OCI-LY7 (cell line): Measurements from ENCODE around the gene PMF1. TPM values are rescaled to one million over a fixed set of nuclear protein-coding genes. Genes with fewer than 3 reads are reported as not detected.

Experiments used
- BruUV-seq: library from RNA; stranded (reverse); fragments of 400-500 nt; replicated peaks from 2 replicates; lab custom pipeline; 2021; lab: Mats Ljungman, UMichigan
- CTCF ChIA-PET: fragments of 300-600 bp; sonication (Branson Sonifier 250); formaldehyde crosslinking; loops from one replicate; lab custom pipeline; 2022; ENCODE audit warnings: antibody characterized with exemption; ENCODE audit not compliant: unreplicated experiment; lab: Charles Lee
- POLR2A ChIA-PET: fragments of 300-600 bp; sonication (Branson Sonifier 250); formaldehyde crosslinking; loops from one replicate; lab custom pipeline; 2022; ENCODE audit warnings: antibody characterized with exemption; lab: Charles Lee
- DNase-seq: peaks from one replicate; pipeline ENCODE4 v3.0.0-alpha.2; 2015; ENCODE audit warnings: low spot score
- H2AFZ ChIP-seq: fragments of 200-600 bp; sonication (generic), shearing (Covaris generic); 2 replicates; pipeline ENCODE4 v1.6.1; 2014; ENCODE audit warnings: mild to moderate bottlenecking, antibody characterized with exemption, low read length, moderate library complexity
- H3K27ac ChIP-seq: fragments of 200-600 bp; sonication (generic); 2 replicates; pipeline ENCODE4 v1.5.1; 2014; ENCODE audit warnings: mixed run types, low read depth, mild to moderate bottlenecking, moderate library complexity, low read length, inconsistent platforms; ENCODE audit not compliant: poor library complexity, severe bottlenecking
- H3K36me3 ChIP-seq: fragments of 200-600 bp; sonication (generic); 2 replicates; pipeline ENCODE4 v1.6.1; 2014; ENCODE audit warnings: mild to moderate bottlenecking, antibody characterized with exemption, low read length, moderate library complexity, mixed read lengths; ENCODE audit not compliant: insufficient read depth
- H3K4me1 ChIP-seq: fragments of 200-600 bp; sonication (generic); 2 replicates; pipeline ENCODE4 v1.5.1; 2014; ENCODE audit warnings: mild to moderate bottlenecking, low read length; ENCODE audit not compliant: insufficient read depth, poor library complexity, severe bottlenecking
- H3K4me2 ChIP-seq: fragments of 200-600 bp; sonication (generic); 2 replicates; pipeline ENCODE4 v1.6.1; 2014; ENCODE audit warnings: mild to moderate bottlenecking, low read length
- H3K4me3 ChIP-seq: fragments of 200-600 bp; sonication (generic); 2 replicates; pipeline ENCODE4 v1.5.1; 2014; ENCODE audit warnings: mild to moderate bottlenecking, low read depth, low read length; ENCODE audit not compliant: poor library complexity, severe bottlenecking
- H3K79me2 ChIP-seq: fragments of 200-600 bp; sonication (generic); 2 replicates; pipeline ENCODE4 v1.6.1; 2016; ENCODE audit warnings: low read depth, mild to moderate bottlenecking, low read length, moderate library complexity, mixed read lengths; ENCODE audit not compliant: insufficient read depth
- H3K9me2 ChIP-seq: fragments of 200-600 bp; sonication (generic); 2 replicates; pipeline ENCODE4 v1.6.1; 2016; ENCODE audit warnings: mild to moderate bottlenecking, low read length, mixed read lengths; ENCODE audit not compliant: insufficient read depth
- H3K9me3 ChIP-seq: fragments of 200-600 bp; sonication (generic); 2 replicates; pipeline ENCODE4 v1.6.1; 2014; ENCODE audit warnings: mild to moderate bottlenecking, mixed run types, low read length, mixed read lengths
- H4K20me1 ChIP-seq: fragments of 200-600 bp; sonication (generic); 2 replicates; pipeline ENCODE4 v1.6.1; 2014; ENCODE audit warnings: mild to moderate bottlenecking, antibody characterized with exemption, low read length, moderate library complexity, mixed read lengths; ENCODE audit not compliant: insufficient read depth
- CTCF ChIP-seq: fragments of 200-600 bp; sonication (generic); conservative IDR thresholded peaks from 2 replicates; pipeline ENCODE4 v1.5.1; 2014; ENCODE audit warnings: mild to moderate bottlenecking, antibody characterized with exemption, low read length, moderate library complexity, mixed read lengths
- EZH2phosphoT487 ChIP-seq: fragments of 200-600 bp; sonication (generic); IDR thresholded peaks from 2 replicates; pipeline ENCODE4 v1.6.1; 2018; ENCODE audit warnings: low read depth, borderline replicate concordance, mild to moderate bottlenecking, mixed run types, antibody characterized with exemption, low read length, moderate library complexity, mixed read lengths
- intact Hi-C: fragments of 100-400 bp; cut with micrococcal nuclease; formaldehyde crosslinking; loops from one replicate; pipeline ENCODE4 v1.10.0; 2022; ENCODE audit not compliant: unreplicated experiment
- total RNA-seq, 2 experiments: library from RNA; depleted of rRNA in 1 of 2; stranded (reverse); fragments of >200 nt in 1 of 2; shearing (Covaris generic) in 1 of 2; gene quantifications; 2 replicates each; pipeline ENCODE4 v1.2.3, GENCODE V29; 2014 to 2022

The PMF1 gene
- total RNA-seq, 2 experiments from 2014 or later = 67.5 to 82.5 TPM

- Histone ChIP-seq H4K20me1 (no peaks in the 10 kb centered on the region), H3K4me3 (no peak overlapping the region), H3K9me2 (no peaks in the 10 kb centered on the region), H3K79me2 (no peaks in the 10 kb centered on the region), H3K4me2 (no peak overlapping the region), H2AFZ (no peak overlapping the region), H3K9me3 (no peaks in the 10 kb centered on the region), H3K36me3 (peaks cover 42% of the 10 kb centered on the region), H3K4me1 (peaks cover 15% of the 10 kb centered on the region), H3K27ac (peak overlapping the region; percentile 39)
- TF ChIP-seq EZH2phosphoT487 (no peak), CTCF (peak; percentile 18; the same call in 1 of the 2 replicates)
- ChIA-PET POLR2A (interaction anchor here (0.6 to 3.7 kb wide), 6 partner anchors 12 to 859 kb away, joined by 5 to 18 read pairs (median 6); partner anchors contain the start of gene PMF1), CTCF (interaction anchor here (0.7 to 1.2 kb wide), 9 partner anchors 13 to 84 kb away, joined by 3 to 11 read pairs (median 4); partner anchors contain the start of gene PMF1)
- no TSS peak for BruUV-seq
- intact Hi-C loops = loop anchor here (1.0 to 5.0 kb wide), 3 partner anchors 79 to 133 kb away; no protein-coding TSS in a partner anchor
- no peak for DNase-seq
Measured at GRCh38 chr1:156225677-156226014, 12.8 kb downstream of the PMF1 start.

- no peak for DNase-seq
- no TSS peak for BruUV-seq
- CTCF ChIA-PET = interaction anchor here (1.2 kb wide), 1 partner anchor 75 kb away, joined by 3 read pairs; no protein-coding TSS in a partner anchor
- Histone ChIP-seq H2AFZ (no peak overlapping the region), H3K9me3 (no peaks in the 10 kb centered on the region), H4K20me1 (no peaks in the 10 kb centered on the region), H3K4me3 (no peak overlapping the region), H3K9me2 (no peaks in the 10 kb centered on the region), H3K27ac (peak overlapping the region; percentile 39), H3K4me2 (peak overlapping the region; percentile 22; the same call in 1 of the 2 replicates), H3K79me2 (no peaks in the 10 kb centered on the region), H3K4me1 (peaks cover 15% of the 10 kb centered on the region), H3K36me3 (peaks cover 39% of the 10 kb centered on the region)
- TF ChIP-seq CTCF = no peak
- TF ChIP-seq EZH2phosphoT487 = no peak
- intact Hi-C loops = loop anchor here (5.0 kb wide), 1 partner anchor 134 kb away; no protein-coding TSS in a partner anchor
- POLR2A ChIA-PET = interaction anchor here (0.6 to 3.7 kb wide), 6 partner anchors 13 to 860 kb away, joined by 3 to 18 read pairs (median 5); partner anchors contain the start of gene PMF1
Measured at GRCh38 chr1:156226116-156226538, 13.3 kb downstream of the PMF1 start.

- DNase-seq = no peak
- BruUV-seq = TSS peak; percentile 34
- H3K9me3 ChIP-seq = no peaks in the 10 kb centered on the region
- POLR2A ChIA-PET = interaction anchor here (0.6 to 3.7 kb wide), 4 partner anchors 14 to 80 kb away, joined by 3 to 18 read pairs (median 11); partner anchors contain the start of gene PMF1
- CTCF ChIA-PET = interaction anchor here (1.2 kb wide), 1 partner anchor 76 kb away, joined by 3 read pairs; no protein-coding TSS in a partner anchor
- intact Hi-C loops = loop anchor here (5.0 kb wide), 1 partner anchor 134 kb away; no protein-coding TSS in a partner anchor
- no peaks in the 10 kb centered on the region for H4K20me1 ChIP-seq
- no peak for TF ChIP-seq EZH2phosphoT487
- TF ChIP-seq CTCF = no peak
- H2AFZ ChIP-seq = no peak overlapping the region
- H3K4me2 ChIP-seq = no peak overlapping the region
- H3K4me3 ChIP-seq = no peak overlapping the region
- no peaks in the 10 kb centered on the region for H3K9me2 ChIP-seq
- H3K79me2 ChIP-seq = no peaks in the 10 kb centered on the region
- H3K4me1 ChIP-seq = peaks cover 15% of the 10 kb centered on the region
- peaks cover 33% of the 10 kb centered on the region for H3K36me3 ChIP-seq
- H3K27ac ChIP-seq = peak overlapping the region; percentile 39
Measured at GRCh38 chr1:156226782-156227181, 14.0 kb downstream of the PMF1 start.
